CD4-positive, alpha-beta memory T cell (primary cell): ENCODE measurements around the gene ADGRL3. TPM values are rescaled to one million over a fixed set of nuclear protein-coding genes. Genes with fewer than 3 reads are reported as not detected.

ENCODE experiments used
- CTCF ChIA-PET: fragments of 350-600 bp; sonication (Branson Sonifier 250); formaldehyde crosslinking; loops from one replicate; lab custom pipeline; 2021; ENCODE audit warnings: inconsistent platforms; ENCODE audit not compliant: partially characterized antibody; lab: Charles Lee
- POLR2A ChIA-PET: fragments of 350-600 bp; sonication (Branson Sonifier 250); formaldehyde crosslinking; loops from one replicate; lab custom pipeline; 2021; ENCODE audit not compliant: partially characterized antibody; lab: Charles Lee
- DNase-seq, 5 donors: peaks; one replicate each; pipeline versions ENCODE4 v3.0.0 to v3.0.0-alpha.2; 2020 to 2022; ENCODE audit warnings: mixed read lengths in 1 of 5
- H3K27ac ChIP-seq: one replicate; pipeline ENCODE4 v1.7.0; 2013; ENCODE audit warnings: low read depth, low read length
- H3K27me3 ChIP-seq: 2 replicates; pipeline ENCODE4 v1.7.0; 2013; ENCODE audit warnings: mild to moderate bottlenecking, low read length, moderate library complexity; ENCODE audit not compliant: insufficient read depth
- H3K36me3 ChIP-seq: 2 replicates; pipeline ENCODE4 v1.7.0; 2013; ENCODE audit warnings: mild to moderate bottlenecking, low read length, moderate library complexity; ENCODE audit not compliant: insufficient read depth
- H3K4me1 ChIP-seq: 2 replicates; pipeline ENCODE4 v1.7.0; 2013; ENCODE audit warnings: mild to moderate bottlenecking, low read length, moderate library complexity; ENCODE audit not compliant: insufficient read depth
- H3K4me3 ChIP-seq, 2 donors: one replicate each; pipeline ENCODE4 v1.7.0; 2013; ENCODE audit warnings: low read length in 2 of 2, mild to moderate bottlenecking in 1 of 2
- H3K9me3 ChIP-seq, 2 donors: one replicate each; pipeline ENCODE4 v1.7.0; 2013; ENCODE audit warnings: low read length in 2 of 2, control low read depth in 1 of 2; ENCODE audit not compliant: control insufficient read depth in 1 of 2
- H3K27ac Mint-ChIP-seq, 7 donors: one replicate each; pipeline ENCODE4 v1.8.0; 2020 to 2021; ENCODE audit warnings: mixed read lengths in 7 of 7, mild to moderate bottlenecking in 6 of 7, inconsistent platforms in 3 of 7, moderate library complexity in 3 of 7
- H3K27me3 Mint-ChIP-seq, 2 donors: one replicate each; pipeline ENCODE4 v1.8.0; 2020 to 2021; ENCODE audit warnings: mixed read lengths in 2 of 2
- H3K36me3 Mint-ChIP-seq, 2 donors: one replicate each; pipeline ENCODE4 v1.8.0; 2020 to 2021; ENCODE audit warnings: mixed read lengths in 2 of 2, inconsistent platforms in 1 of 2, mild to moderate bottlenecking in 1 of 2
- H3K4me1 Mint-ChIP-seq, 4 donors: one replicate each; pipeline ENCODE4 v1.8.0; 2020 to 2021; ENCODE audit warnings: mixed read lengths in 4 of 4, mild to moderate bottlenecking in 1 of 4
- H3K4me3 Mint-ChIP-seq, 8 donors: one replicate each; pipeline ENCODE4 v1.8.0; 2020 to 2021; ENCODE audit warnings: mixed read lengths in 8 of 8, mild to moderate bottlenecking in 7 of 8, moderate library complexity in 6 of 8, inconsistent platforms in 3 of 8
- H3K9me3 Mint-ChIP-seq, 8 donors: one replicate each; pipeline ENCODE4 v1.8.0; 2020 to 2021; ENCODE audit warnings: mixed read lengths in 8 of 8, mild to moderate bottlenecking in 5 of 8, inconsistent platforms in 3 of 8, moderate library complexity in 1 of 8
- intact Hi-C: fragments of 100-400 bp; cut with micrococcal nuclease; formaldehyde crosslinking; loops from one replicate; pipeline ENCODE4 v1.15.1; 2023
- polyA plus RNA-seq, 2 donors: library from polyadenylated mRNA; unstranded; fragments of 300-500 nt; fragmentation: Illumina TruSeq; gene quantifications; one replicate each; pipeline ENCODE4 v1.2.3, GENCODE V29; 2021
- total RNA-seq, 2 experiments: library from RNA; stranded (reverse); gene quantifications; one replicate each; pipeline ENCODE4 v1.2.3, GENCODE V29; 2021

The ADGRL3 gene
- total and polyA plus RNA-seq, 4 experiments from 2014 or later, result not detected

DNA sequence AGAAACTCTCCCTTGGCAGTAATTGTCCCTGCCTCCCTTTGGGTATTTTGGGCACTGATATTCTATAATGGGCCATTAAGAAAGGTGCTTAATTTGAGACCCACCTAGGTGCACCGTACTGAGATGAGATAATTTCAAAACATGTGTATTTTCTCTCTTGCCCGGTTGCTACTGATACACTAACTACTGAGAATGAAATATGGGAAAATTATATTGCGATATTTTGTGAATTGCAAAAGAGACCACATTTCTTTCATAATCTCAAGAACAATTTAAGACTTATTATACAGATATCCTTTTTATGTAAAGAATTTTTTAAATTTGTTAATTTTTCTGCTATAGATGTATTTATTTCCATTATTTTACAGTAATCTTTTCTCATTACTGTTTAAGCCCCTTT is 284.9 kb downstream of the ADGRL3 start:
- H3K9me3 Mint-ChIP-seq, result peaks cover 0 to 8% (median 5%) of the 10 kb centered on the region in 8 donors
- no peak overlapping the region for H3K4me3 Mint-ChIP-seq
- Histone ChIP-seq H3K27me3 (no peaks in the 10 kb centered on the region), H3K4me3 (no peak overlapping the region), H3K4me1 (no peaks in the 10 kb centered on the region), H3K27ac (no peak overlapping the region), H3K36me3 (no peaks in the 10 kb centered on the region), H3K9me3 (no peaks in the 10 kb centered on the region)
- no peaks in the 10 kb centered on the region for H3K27me3 Mint-ChIP-seq
- no peak overlapping the region for H3K27ac Mint-ChIP-seq
- no peaks in the 10 kb centered on the region for H3K36me3 Mint-ChIP-seq
- POLR2A ChIA-PET, result no interaction called here
- no peaks in the 10 kb centered on the region for H3K4me1 Mint-ChIP-seq
- intact Hi-C loops, result no loop called here
- CTCF ChIA-PET, result no interaction called here
- no peak for DNase-seq

DNA sequence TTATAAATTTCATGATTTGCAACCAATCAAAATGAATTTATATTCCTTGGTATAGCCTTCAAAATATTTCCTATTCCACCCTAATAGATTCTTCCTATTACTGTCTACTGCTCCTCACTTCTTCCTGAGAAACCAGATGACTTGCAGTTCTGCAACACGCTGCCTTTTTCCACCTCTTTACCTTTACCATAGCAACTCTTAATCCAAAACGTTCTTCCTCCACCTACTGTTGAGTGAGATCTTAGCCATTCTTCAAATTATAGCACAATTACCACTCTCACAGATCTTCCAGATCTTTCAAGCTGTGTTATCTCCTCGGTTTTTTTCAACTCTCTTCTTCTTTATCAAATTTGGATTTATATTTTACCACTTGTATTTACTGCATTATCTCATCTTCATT is 289.8 kb downstream of the ADGRL3 start:
- no peaks in the 10 kb centered on the region for H3K4me1 Mint-ChIP-seq
- H3K4me1 ChIP-seq, result no peaks in the 10 kb centered on the region
- POLR2A ChIA-PET, result no interaction called here

DNA sequence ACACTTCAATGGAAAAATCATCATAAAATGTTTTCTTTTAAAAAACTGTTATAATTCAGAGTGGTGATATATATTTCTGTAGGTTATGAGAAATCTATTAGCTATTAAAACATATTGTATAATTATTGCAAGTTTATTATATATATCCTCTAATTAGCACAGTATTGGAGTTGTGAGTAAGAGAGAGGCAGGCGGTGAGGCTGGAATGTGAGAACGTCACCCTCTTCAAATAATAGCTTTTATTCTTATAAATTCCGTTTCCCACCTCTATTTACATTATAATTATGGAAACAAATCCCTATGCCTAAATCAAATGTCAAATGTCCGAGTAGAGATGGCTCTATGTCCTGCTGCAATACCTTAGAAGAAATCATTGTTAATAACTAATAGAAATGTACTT is 292.9 kb downstream of the ADGRL3 start:
- H3K27me3 Mint-ChIP-seq, result no peaks in the 10 kb centered on the region
- CTCF ChIA-PET, result no interaction called here
- no peaks in the 10 kb centered on the region for H3K4me1 Mint-ChIP-seq
- Histone ChIP-seq H3K27ac (no peak overlapping the region), H3K36me3 (no peaks in the 10 kb centered on the region), H3K4me1 (no peaks in the 10 kb centered on the region), H3K27me3 (no peaks in the 10 kb centered on the region), H3K4me3 (no peak overlapping the region), H3K9me3 (no peaks in the 10 kb centered on the region)
- intact Hi-C loops, result no loop called here
- H3K27ac Mint-ChIP-seq, result no peak overlapping the region
- POLR2A ChIA-PET, result no interaction called here
- peaks cover 0 to 18% (median 7%) of the 10 kb centered on the region in 8 donors for H3K9me3 Mint-ChIP-seq
- H3K4me3 Mint-ChIP-seq, result no peak overlapping the region
- no peak for DNase-seq
- no peaks in the 10 kb centered on the region for H3K36me3 Mint-ChIP-seq

More for the DNA sequence above, 289.8 kb downstream of the ADGRL3 start:
- Histone ChIP-seq H3K36me3 (no peaks in the 10 kb centered on the region), H3K27ac (no peak overlapping the region), H3K27me3 (no peaks in the 10 kb centered on the region), H3K4me3 (no peak overlapping the region), H3K9me3 (no peaks in the 10 kb centered on the region)
- H3K4me3 Mint-ChIP-seq, result no peak overlapping the region
- intact Hi-C loops, result no loop called here
- no peak for DNase-seq
- H3K27me3 Mint-ChIP-seq, result no peaks in the 10 kb centered on the region
- peaks cover 0 to 12% (median 8%) of the 10 kb centered on the region in 8 donors for H3K9me3 Mint-ChIP-seq
- H3K27ac Mint-ChIP-seq, result no peak overlapping the region
- H3K36me3 Mint-ChIP-seq, result no peaks in the 10 kb centered on the region
- CTCF ChIA-PET, result no interaction called here

DNA sequence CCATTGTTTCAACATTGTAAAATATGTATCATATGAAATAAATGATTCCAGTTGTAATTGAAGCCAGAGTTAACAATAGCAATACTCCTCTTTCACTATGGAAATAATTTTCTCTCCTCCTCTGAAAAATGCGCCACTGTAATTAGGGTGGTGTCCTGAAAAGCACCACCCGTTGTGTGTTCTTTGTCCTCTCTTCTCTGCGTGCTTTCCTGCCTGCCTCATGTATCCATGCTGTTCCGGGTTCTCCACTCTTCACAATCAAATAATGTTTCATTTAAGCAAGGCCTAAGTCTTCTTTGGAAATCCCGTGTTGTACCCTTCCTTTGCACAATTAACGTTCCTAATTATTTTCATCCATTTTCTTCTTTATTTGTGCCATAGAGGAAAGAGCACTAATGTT is 293.3 kb downstream of the ADGRL3 start:
- no peaks in the 10 kb centered on the region for H3K4me1 ChIP-seq
- H3K4me3 ChIP-seq, result no peak overlapping the region
- CTCF ChIA-PET, result no interaction called here
- H3K27me3 ChIP-seq, result no peaks in the 10 kb centered on the region
- Mint-ChIP-seq H3K27ac (no peak overlapping the region), H3K27me3 (no peaks in the 10 kb centered on the region), H3K9me3 (peaks cover 0 to 18% (median 6%) of the 10 kb centered on the region in 8 donors), H3K36me3 (no peaks in the 10 kb centered on the region), H3K4me1 (no peaks in the 10 kb centered on the region), H3K4me3 (no peak overlapping the region)
- intact Hi-C loops, result no loop called here
- H3K27ac ChIP-seq, result no peak overlapping the region
- POLR2A ChIA-PET, result no interaction called here
- H3K9me3 ChIP-seq, result no peaks in the 10 kb centered on the region
- no peak for DNase-seq
- no peaks in the 10 kb centered on the region for H3K36me3 ChIP-seq

DNA sequence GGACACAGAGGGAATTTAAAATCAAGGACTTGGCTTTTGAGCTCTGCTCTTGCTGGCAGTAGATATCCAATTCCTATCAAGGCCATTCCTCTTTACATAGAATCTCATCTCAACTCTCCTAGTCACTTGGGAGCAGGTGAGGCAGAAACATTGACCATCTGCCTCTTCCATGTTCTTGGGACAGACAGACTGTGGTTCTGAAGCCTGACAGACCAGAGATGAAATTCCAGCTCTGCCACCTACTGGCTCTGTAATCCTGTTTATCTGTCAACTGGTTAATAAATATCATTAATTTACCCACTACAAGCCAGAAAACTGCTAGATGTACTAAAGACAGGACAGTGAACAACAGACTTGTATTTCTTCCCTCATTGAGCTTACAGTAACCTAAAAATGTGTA is 300.8 kb downstream of the ADGRL3 start:
- no peak overlapping the region for H3K27ac ChIP-seq
- no peak overlapping the region for H3K4me3 ChIP-seq
- DNase-seq, result no peak
- H3K27me3 Mint-ChIP-seq, result no peaks in the 10 kb centered on the region
- H3K27me3 ChIP-seq, result no peaks in the 10 kb centered on the region
- H3K36me3 ChIP-seq, result no peaks in the 10 kb centered on the region
- ChIA-PET CTCF (no interaction called here), POLR2A (no interaction called here)
- H3K36me3 Mint-ChIP-seq, result no peaks in the 10 kb centered on the region
- no peak overlapping the region for H3K4me3 Mint-ChIP-seq
- intact Hi-C loops, result no loop called here
- H3K9me3 ChIP-seq, result no peaks in the 10 kb centered on the region
- no peak overlapping the region for H3K27ac Mint-ChIP-seq
- peaks cover 0 to 12% (median 3%) of the 10 kb centered on the region in 8 donors for H3K9me3 Mint-ChIP-seq
- H3K4me1 ChIP-seq, result no peaks in the 10 kb centered on the region
- H3K4me1 Mint-ChIP-seq, result no peaks in the 10 kb centered on the region

DNA sequence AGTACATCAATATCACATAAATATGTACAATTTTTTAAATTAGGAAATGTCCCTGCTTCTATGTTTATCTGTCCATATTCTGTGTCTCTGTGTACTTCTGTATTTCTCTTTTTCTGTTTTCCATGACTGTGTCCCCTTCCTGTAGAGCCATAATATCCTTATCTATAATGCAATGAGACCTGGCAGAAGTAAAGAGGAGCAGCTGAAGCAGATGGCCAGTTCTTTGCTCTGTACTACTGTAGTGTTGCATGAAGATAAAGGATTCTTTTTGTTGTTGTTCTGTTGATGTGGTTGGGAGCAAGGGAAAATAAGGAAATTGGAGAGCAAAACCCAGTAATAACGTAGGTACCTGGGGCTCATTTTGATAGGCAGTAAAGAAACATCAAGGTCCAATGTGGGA is 301.7 kb downstream of the ADGRL3 start:
- H3K27me3 ChIP-seq, result no peaks in the 10 kb centered on the region
- Mint-ChIP-seq H3K4me1 (no peaks in the 10 kb centered on the region), H3K36me3 (no peaks in the 10 kb centered on the region), H3K27ac (no peak overlapping the region), H3K9me3 (peaks cover 0 to 12% (median 3%) of the 10 kb centered on the region in 8 donors), H3K4me3 (no peak overlapping the region), H3K27me3 (no peaks in the 10 kb centered on the region)
- intact Hi-C loops, result no loop called here
- H3K27ac ChIP-seq, result no peak overlapping the region
- H3K36me3 ChIP-seq, result no peaks in the 10 kb centered on the region
- H3K9me3 ChIP-seq, result no peaks in the 10 kb centered on the region
- no peak for DNase-seq
- POLR2A ChIA-PET, result no interaction called here
- H3K4me3 ChIP-seq, result no peak overlapping the region
- H3K4me1 ChIP-seq, result no peaks in the 10 kb centered on the region
- CTCF ChIA-PET, result no interaction called here

DNA sequence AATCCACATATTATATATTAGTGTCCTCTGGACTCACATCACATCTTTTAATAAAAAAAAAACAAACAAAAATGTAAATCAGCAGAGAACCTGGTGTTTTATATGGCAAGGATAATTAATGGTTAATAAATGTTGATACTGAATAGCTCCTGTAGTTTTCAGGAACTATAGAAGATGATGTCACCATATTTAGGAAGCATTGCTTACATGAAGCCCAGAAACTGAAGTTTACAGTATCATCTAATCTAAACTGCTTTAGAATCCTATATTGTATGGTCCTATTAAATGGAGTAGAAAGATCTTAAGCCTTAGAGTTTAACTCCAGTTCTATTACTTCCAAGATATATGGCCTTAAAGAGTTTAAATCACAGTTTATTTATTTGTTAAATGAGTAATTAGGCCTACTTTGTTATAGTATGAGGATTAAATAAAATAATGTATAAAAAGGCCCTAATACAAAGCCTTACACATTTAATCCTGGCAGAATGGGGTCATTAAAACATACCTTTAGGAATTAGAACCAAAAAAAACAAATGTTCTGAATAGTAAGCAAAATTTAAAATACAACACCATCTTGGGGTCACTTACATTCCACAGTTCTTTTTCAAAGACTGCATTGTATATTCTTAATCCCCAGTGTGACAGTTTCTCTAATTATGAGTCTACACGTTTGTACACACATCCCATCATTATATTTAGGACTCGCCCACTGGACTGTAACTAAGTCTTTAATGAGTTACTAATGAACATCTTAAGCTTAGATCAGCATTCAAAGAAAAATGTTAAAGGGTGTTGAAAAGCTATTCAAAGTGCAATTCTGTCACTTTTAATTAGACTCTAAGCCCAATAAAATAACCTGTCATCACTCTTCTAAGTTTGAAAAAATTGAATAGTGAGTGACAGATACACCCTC is 305.9 kb downstream of the ADGRL3 start:
- Histone ChIP-seq H3K36me3 (no peaks in the 10 kb centered on the region), H3K4me1 (no peaks in the 10 kb centered on the region), H3K27me3 (no peaks in the 10 kb centered on the region), H3K9me3 (no peaks in the 10 kb centered on the region), H3K4me3 (no peak overlapping the region), H3K27ac (no peak overlapping the region)
- Mint-ChIP-seq H3K27ac (no peak overlapping the region), H3K9me3 (peaks cover 4 to 22% (median 6%) of the 10 kb centered on the region in 8 donors), H3K4me3 (no peak overlapping the region), H3K4me1 (no peaks in the 10 kb centered on the region), H3K27me3 (no peaks in the 10 kb centered on the region), H3K36me3 (no peaks in the 10 kb centered on the region)
- ChIA-PET CTCF (no interaction called here), POLR2A (no interaction called here)
- no peak for DNase-seq
- intact Hi-C loops, result no loop called here
